Cerebellar nuclear complex (tissue), 1 donor: ENCODE results near the gene LAMB1.
"Not testable (repeated sequence)": the region's sequence is repeated elsewhere in the genome, so short reads cannot be mapped to it uniquely, and the experiment has no call there.

Source experiments
- DNase-seq, 2 experiments: peaks; one replicate each; lab custom pipeline; 2025; lab: John Stamatoyannopoulos, UW

LAMB1 gene

GRCh38 chr7:107945332-107945731 lies 57.6 kb downstream of the LAMB1 start:
- no peak for DNase-seq

GRCh38 chr7:107944411-107945169 lies 58.4 kb downstream of the LAMB1 start:
- DNase-seq = no peak

GRCh38 chr7:107943018-107943417 lies 59.9 kb downstream of the LAMB1 start:
- DNase-seq = no peak

GRCh38 chr7:107940951-107941350 lies 62.0 kb downstream of the LAMB1 start:
- DNase-seq = no peak

GRCh38 chr7:107939573-107940489 lies 63.1 kb downstream of the LAMB1 start:
- DNase-seq = peak in 1 of 2 experiments; percentile 24

GRCh38 chr7:107938456-107939250 lies 64.3 kb downstream of the LAMB1 start:
- DNase-seq = peak; percentile 24 to 43

GRCh38 chr7:107937531-107937930 lies 65.4 kb downstream of the LAMB1 start:
- no peak for DNase-seq

- DNase-seq = no peak
Observed at GRCh38 chr7:107936312-107936711, 66.6 kb downstream of the LAMB1 start.

- no peak for DNase-seq
Observed at GRCh38 chr7:107934991-107935770, 67.8 kb downstream of the LAMB1 start.

- no peak for DNase-seq
Observed at GRCh38 chr7:107933386-107934013, 69.5 kb downstream of the LAMB1 start.

- no peak for DNase-seq
Observed at GRCh38 chr7:107932805-107933204, 70.2 kb downstream of the LAMB1 start.

- no peak for DNase-seq
Observed at GRCh38 chr7:107931740-107932515, 71.0 kb downstream of the LAMB1 start.

GRCh38 chr7:107926481-107926880 lies 76.5 kb downstream of the LAMB1 start:
- DNase-seq = no peak

- DNase-seq = no peak
Observed at GRCh38 chr7:107924841-107925504, 78.0 kb downstream of the LAMB1 start.

GRCh38 chr7:107922886-107923285 lies 80.1 kb downstream of the LAMB1 start:
- DNase-seq = no peak

- not testable (repeated sequence) for DNase-seq
Observed at GRCh38 chr7:107921826-107922225, 81.1 kb downstream of the LAMB1 start.

- DNase-seq = no peak
Observed at GRCh38 chr7:107920048-107920772, 82.8 kb downstream of the LAMB1 start.

- no peak for DNase-seq
Observed at GRCh38 chr7:107918948-107919347, 84.0 kb downstream of the LAMB1 start.
